SK-MEL-5 (cell line): Measurements from ENCODE around the gene LILRB3. TPM values are rescaled to one million over a fixed set of nuclear protein-coding genes. Genes with fewer than 3 reads are reported as not detected.
"Not testable (repeated sequence)": the region's sequence is repeated elsewhere in the genome, so short reads cannot be mapped to it uniquely, and the experiment has no call there.

Source experiments
- DNase-seq: peaks from one replicate; pipeline ENCODE4 v3.0.0-alpha.2; 2016; ENCODE audit warnings: low read depth, low spot score
- in situ Hi-C: cut with HindIII; loops from 2 replicates; pipeline ENCODE4 v1.10.0; 2016; ENCODE audit warnings: low sequenced_read_pairs, high pct_unique_total_duplicates, low pct_unique_long_range_greater_than_20kb
- total RNA-seq: library from RNA; depleted of rRNA; stranded (reverse); fragments of >200 nt; shearing (Covaris generic); gene quantifications from 2 replicates; pipeline ENCODE4 v1.2.3, GENCODE V29; 2014

The LILRB3 gene
- total RNA-seq, 1 experiment from 2014 or later = 1.1 TPM

DNA sequence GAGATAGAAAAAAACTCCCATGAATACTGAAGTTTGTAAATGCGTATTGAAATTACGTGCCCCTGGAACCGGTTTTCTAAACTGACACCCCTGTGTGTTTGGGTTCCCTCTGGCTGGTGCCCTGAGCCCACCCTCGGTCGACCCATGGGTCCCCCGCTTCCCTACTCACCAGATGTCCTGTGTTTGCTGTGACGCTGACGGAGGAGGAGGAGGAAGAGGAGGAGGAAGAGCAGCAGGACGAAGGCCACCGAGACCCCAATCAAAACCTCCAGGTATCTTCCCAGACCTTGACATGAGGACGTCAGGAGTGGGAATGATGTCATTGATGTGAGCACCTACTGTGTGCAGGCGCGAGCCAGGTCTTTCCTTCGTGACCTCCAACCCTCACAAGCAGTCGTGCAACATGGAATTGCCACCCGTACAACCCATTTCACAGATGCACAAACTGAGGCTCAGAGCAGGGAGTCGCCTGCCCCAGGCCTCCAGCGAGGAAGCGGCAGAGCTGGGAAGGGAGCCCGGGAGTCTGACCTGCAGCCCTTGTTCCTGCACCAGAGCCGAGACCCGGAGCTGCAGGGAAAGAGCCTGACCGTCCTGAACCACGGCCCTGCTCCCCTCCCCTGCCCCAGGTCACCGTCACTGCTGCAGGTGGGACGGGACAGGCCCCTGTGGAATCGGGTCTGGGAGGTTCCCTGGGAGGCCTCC is 3.7 kb downstream of the LILRB3 start:
- DNase-seq = no peak
- in situ Hi-C loops = no loop called here

DNA sequence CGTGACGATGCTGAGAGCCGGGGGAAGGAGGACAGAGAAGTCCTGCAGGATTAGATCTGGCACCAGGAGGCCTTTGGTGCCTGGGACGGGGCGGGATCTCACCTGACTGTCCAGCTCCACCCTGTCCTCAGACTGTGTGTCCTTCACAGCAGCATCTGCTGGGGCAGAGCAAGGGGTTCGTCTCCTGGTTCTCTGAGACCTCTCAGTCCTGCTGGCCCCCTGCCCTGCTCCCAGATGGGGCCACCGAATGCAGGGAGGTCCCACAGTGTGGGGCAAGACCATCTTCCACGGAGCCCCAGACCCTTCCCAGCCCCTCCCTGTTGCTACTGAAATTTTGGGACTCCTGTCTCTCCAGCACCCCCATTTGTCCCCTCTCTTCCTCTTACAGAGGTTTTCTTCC is 4.5 kb downstream of the LILRB3 start:
- no peak for DNase-seq
- in situ Hi-C loops = no loop called here

DNA sequence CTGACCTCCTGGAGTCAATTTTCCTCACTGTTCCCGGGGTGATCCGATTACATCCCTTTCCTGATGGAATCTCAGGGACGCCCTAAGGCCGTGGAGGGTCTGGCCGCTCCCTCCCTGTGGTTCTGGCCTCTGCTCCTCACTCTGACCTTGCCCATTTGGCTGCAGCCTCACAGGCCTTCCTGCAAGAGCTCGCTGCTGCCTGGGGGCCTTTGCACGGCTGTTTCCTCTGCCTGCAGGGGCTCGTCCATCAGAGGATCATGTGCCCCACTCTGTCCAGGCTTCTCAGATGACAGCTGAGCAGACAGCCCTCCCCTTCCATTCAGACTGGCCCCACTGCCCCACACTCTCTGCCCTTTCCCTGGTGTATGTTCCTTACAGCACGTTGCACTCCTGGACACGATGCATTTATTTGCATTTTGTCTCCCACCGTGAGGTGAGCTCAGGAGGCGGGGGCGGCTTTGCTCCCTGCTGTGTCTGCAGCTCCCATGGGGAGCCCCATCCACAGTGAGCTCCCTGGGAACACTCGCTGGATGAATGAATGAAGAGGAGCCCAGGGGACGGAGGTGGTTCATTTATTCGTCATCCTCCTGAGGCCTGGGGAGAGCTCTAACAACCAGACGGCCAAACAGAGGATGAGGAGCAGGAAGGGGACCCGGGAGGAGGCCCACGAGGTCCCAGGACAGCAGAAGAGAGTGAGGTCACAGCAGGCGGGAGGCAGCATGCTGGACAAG is 5.1 kb downstream of the LILRB3 start:
- not testable (repeated sequence) for DNase-seq

DNA sequence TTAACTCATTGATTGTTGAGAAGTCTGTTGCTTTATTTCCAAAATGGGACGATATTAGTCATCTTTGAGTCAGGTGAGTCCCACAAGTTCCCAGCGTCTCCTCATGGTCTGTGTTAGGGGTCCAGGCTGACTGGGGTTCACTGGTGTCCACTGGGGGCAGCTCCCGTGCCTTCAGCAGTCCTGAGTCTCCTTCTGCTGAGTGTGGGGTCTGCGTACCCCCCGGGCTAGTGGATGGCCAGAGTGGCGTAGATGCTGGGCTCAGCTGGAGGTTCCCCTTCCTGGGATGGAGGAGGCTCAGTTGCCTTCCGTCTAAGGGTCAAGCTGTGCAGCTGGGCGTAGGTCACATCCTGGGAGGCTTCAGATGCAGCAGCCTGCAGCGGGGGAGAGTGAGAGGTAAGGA is 5.9 kb downstream of the LILRB3 start:
- in situ Hi-C loops = no loop called here

More for the DNA sequence above, 5.1 kb downstream of the LILRB3 start:
- in situ Hi-C loops = not testable (repeated sequence)

DNA sequence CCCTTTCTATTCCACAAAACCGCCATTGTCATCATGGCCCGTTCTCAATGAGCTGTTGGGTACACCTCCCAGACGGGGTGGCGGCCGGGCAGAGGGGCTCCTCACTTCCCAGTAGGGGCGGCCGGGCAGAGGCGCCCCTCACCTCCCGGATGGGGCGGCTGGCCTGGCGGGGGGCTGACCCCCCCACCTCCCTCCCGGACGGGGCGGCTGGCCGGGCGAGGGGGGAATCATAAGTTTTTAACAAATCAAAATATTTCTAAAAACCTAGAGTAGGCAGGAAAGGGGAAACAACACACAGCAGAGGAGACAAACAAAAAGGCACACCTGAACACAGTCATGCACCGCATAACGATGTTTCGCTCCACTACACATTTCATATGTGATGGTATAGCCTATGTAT is 8.1 kb downstream of the LILRB3 start:
- in situ Hi-C loops, DNase-seq: not testable (repeated sequence)

More for the DNA sequence above, 5.9 kb downstream of the LILRB3 start:
- DNase-seq = no peak

DNA sequence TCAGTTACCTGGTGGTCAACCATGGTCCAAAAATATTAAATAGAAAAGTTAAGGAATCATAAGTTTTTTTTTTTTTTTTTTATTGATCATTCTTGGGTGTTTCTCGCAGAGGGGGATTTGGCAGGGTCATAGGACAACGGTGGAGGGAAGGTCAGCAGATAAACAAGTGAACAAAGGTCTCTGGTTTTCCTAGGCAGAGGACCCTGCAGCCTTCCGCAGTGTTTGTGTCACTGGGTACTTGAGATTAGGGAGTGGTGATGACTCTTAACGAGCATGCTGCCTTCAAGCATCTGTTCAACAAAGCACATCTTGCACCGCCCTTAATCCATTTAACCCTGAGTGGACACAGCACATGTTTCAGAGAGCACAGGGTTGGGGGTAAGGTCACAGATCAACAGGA is 8.6 kb downstream of the LILRB3 start:
- DNase-seq, in situ Hi-C loops: not testable (repeated sequence)

DNA sequence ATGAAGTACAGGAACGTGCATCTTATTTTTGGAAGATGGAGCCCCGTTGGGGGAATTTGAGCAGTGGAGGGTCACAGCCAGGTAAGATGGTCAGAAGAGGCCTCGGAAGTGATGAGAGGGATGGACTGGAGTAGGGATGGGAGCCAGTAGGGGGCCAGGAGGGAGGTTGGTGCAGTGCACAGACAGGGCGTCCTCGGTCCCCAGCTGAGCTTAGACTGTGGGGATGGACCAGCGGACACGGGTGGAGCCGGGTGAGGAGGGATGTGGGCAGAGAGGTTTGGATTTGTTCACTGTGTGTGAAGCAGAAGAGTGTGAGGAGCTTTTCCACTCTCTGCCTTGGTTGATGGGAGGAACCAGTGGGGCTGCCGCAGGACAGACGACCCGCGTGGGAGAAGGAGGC is 11.6 kb downstream of the LILRB3 start:
- in situ Hi-C loops = no loop called here
- DNase-seq = no peak

DNA sequence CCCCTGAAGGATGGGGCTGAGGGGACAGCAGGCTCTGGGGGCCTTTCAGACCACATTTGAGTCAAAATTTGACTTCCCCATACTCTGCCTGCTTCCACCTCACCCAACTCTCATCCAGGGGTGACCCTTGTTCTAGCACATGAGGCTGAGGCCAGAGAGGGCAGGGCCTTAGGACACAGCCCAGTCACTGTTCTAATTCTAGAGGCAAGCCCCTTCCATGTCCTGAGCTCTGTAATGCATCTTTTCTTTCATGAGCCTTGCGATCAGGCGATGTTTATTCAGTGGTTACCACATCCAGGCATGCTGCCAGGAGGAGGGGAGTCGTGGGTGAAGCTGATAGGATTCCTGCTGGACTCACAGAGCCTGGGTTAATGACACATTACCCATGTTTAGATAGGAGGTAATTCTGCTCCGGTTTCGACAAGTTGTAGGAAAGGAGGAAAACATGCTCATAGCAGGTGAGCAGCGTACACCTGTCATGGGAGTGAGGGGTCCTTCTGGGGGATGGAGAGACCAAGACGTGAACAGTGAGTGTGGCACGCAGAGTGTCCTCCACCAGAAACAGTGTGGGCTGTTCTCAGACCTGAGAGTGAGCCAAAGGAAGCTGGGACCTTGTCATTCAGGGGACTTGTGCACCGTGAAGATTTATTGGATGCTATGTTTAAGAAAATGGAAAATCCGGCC is 12.9 kb downstream of the LILRB3 start:
- DNase-seq = peak; percentile 97
- in situ Hi-C loops = no loop called here

DNA sequence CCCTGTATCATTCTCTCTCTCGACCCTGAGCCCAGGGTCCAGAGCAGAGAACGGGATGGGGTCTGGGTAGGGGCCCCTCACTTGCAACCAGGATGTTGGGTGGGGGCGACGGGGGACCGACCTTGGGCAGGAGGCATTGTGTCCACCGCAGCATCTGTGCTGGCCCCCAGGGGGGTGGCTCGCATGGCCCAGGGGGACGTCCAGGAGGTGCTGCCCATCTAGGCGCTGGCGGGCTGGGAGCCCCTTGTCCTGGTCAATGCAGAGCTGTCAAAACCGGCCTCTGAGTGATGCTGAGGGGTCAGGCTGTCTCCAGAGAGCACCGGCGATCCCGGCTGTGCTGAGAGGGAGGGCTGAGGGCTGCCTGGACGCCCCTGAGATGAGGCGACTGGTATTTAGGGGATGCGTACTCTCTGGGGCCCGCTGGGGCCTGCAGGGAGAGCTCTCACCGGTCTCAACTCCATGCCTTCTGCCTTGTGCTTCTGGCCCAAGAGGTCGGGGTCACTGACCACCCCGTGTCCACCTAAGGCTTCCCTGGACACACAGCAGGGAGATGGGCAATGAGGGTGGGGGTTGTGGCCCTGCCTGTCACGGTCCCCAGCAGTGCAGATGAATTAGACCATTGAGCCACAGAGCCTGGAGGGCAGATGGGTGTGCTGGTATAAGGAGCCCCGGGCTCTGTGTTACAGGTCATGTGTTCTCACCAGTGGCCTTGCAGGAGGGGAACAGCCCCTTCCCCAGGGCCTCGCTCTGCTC is 13.6 kb downstream of the LILRB3 start:
- in situ Hi-C loops = no loop called here
- peak; percentile 67 for DNase-seq

DNA sequence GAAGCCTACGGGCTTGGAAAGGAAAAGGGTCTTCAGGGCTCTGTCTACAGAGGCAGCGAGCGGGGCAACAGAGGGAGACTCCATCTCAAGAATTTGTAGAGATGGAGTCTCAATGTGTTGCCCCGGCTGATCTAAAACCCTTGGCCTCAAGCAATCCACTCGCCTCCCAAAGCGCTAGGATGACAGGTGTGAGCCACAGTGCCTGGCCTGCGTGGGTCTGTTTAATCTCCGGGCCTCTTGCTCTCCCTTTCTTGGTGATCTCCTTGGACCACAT is 14.1 kb downstream of the LILRB3 start:
- in situ Hi-C loops = no loop called here
- DNase-seq = no peak

DNA sequence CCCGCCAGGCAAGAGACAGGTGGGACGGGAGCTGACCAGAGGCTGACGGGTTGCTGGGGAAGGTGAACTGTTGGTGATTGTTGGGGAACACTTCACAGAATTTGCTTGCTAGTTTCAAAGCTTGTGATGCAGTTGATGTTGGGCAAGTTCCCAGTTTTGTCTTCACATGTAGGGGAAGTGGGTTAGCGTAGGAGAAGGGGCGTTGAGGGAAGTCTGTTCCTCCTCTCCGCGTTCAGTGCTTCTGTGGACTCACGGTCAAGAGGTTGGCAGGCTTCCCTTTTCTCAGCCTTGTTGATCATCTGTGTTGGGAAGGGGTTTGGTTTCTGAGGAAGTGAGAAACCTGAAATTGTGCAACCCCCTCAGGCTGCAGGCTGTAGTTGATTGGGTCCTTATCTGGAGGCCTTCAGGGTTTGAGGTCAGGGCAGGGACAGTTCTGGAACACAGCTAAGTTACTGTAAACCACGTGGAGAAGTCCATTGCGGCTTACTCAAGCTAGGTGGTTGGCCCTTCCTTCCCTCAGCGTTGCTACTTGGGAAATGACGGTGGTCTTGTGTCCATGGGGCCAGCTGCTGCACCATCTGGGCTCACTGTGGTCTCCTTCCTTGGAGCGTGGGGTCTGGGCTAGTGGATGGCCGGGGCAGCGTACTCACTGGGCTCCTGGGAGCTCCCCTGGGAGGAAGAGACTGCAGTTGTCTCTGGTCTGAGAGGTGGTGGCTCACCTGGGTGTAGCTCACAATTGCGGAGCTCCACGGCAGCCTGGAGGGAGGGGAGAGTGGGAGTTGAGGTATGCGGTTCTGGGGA is 14.6 kb downstream of the LILRB3 start:
- in situ Hi-C loops = no loop called here
- DNase-seq = peak; percentile 33

DNA sequence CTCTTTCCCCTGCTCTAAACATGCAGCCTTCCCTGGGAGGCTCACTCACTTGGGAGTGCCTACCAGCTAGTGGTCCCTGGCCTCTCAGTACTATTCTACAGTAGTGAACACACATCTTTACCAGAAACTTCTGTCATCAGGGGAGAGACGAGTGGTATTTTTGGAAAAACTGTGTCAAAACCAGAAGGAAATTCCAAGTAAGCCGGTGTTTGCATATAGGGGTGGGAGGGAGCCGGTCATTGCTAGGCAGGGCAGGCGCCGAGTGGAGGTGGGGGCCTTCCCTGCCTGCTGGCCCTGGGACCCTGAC is 15.2 kb downstream of the LILRB3 start:
- in situ Hi-C loops = no loop called here
- DNase-seq = no peak

DNA sequence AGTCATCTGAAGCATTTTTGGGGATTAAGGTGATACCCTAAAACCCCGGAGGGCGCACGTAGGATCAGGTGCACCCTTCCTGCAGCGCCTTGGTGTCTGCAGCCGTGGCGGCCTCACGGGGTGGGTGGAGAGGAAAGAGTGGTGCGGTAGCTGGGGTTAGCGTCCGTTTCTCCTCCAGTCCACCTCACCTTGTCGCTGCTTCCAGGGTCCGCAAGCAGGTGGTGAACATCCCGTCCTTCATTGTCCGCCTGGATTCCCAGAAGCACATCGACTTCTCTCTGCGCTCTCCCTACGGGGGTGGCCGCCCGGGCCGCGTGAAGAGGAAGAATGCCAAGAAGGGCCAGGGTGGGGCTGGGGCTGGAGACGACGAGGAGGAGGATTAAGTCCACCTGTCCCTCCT is 15.6 kb downstream of the LILRB3 start:
- in situ Hi-C loops, DNase-seq: not testable (repeated sequence)

DNA sequence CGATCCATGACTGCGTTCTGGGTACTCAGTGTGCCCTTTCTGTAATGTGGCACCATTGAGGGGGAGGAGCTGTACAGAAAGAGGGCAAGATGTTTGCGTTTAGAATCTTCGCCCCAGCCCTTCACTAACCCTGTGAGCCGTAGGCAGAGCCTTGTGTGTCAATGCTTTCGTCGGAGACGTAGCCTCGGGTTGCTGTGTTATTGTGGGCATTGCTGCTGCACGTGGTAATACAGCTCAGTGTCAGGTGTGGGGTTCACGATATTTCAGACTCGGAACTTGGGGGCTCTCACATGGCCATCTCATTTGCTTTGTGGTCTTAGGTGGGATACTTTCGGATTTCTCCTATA is 16.0 kb downstream of the LILRB3 start:
- in situ Hi-C loops = no loop called here
- DNase-seq = no peak

DNA sequence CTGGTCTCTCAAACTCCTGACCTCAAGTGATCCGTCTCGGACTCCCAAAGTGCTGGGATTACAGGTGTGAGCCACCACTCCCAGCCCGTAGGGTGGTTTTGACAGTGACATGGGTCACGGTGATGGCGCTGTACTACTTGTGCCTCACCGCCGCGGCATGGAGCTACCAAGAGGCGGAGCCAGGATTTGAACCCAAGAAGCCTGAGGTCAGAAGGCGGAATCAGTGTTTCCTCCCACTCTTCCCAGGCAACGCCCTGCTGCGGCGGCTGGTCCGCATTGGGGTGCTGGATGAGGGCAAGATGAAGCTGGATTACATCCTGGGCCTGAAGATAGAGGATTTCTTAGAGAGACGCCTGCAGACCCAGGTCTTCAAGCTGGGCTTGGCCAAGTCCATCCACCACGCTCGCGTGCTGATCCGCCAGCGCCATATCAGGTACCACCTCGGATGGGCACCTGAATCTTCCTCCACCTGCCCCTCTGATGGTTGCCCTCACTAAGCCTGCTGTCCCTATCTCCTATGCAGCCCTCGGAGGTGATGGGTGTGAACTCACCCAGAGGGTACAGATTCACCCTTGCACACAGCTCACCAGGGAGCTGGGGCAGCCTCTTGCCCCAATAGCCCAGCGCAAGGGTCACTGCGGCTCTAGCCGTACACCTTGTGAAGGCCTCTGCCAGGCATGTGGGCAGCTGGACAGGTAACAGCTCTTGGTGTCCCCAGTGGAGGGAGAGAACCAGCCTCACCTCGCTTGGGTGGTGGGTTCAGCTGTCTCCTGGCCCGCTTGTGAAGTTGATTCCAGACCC is 16.6 kb downstream of the LILRB3 start:
- in situ Hi-C loops = no loop called here

DNA sequence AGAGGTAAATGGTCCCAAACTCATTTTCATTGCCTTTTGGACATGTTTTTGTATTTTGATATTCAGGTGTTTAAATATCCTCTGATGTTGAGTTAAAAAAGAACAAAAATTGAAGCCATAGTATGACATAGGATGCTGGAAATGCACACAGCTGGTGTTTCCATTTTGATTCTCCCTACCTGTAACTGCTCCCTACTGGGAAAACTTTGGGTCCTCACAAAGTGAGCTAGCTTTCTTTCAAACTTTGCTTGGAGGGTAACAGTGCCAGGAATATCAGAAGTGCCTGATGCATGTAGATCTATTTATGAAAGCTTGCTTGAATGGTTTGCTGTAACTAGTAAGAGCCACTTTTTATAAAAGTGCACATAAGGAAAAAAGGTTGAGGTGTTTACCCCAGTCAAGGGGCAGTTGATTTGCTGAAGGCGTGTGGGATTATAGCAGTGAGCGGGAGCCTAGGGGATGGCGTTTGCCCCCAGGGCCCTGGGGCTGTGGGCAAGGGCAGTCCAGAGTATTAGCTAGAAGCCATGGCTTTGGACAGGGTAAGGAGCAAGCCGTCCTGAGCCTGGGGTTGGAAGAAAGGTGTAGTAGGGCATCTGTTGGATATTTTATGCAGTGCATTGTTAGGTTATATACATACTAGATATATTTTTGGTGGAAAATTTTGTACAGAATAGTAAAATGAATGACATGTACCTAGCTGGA is 17.9 kb downstream of the LILRB3 start:
- in situ Hi-C loops = no loop called here
- no peak for DNase-seq

More for the DNA sequence above, 16.6 kb downstream of the LILRB3 start:
- DNase-seq = no peak
